ENCODE results near the gene VSTM2B.

DNA sequence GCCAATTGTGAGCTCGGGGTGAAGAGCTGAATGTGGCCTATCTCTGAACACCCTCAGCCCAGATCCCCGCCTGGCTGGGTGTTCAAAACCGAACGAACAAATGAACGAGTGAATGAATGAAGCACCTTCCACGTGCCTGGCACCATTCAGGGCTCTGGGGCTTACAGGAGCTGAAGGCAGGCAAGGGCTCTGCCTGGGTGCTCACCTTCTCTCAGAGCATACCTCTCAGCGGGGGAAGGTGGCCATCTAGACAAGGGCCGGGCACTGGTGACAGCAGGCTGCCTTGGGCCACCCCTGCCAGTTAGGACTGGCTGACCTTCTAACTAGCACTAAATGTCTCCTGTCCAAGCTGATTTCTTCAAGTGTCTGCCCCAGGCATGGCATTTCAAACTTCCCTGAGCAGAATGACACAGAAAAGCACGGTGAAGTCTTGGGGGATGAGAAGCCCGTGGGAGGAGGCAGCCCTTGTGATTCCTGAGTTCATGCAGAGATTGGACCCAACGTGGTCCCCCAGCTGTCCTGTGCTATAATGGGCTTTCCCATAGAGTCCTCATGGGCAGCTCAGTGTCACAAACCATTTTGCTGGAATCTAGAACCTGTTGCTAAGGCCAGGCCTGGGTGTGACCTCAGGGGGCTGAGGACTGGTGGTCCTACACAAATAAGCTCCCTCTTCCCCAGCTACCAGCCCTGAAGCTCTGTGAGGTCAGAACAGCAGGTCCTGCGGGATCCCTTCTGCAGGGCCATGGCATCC is 27.9 kb upstream of the VSTM2B start:
- TF ChIP-seq EZH2 (IDR thresholded peaks at IDR 0.05), result no peak
- TF ChIP-seq, protein P1, sequence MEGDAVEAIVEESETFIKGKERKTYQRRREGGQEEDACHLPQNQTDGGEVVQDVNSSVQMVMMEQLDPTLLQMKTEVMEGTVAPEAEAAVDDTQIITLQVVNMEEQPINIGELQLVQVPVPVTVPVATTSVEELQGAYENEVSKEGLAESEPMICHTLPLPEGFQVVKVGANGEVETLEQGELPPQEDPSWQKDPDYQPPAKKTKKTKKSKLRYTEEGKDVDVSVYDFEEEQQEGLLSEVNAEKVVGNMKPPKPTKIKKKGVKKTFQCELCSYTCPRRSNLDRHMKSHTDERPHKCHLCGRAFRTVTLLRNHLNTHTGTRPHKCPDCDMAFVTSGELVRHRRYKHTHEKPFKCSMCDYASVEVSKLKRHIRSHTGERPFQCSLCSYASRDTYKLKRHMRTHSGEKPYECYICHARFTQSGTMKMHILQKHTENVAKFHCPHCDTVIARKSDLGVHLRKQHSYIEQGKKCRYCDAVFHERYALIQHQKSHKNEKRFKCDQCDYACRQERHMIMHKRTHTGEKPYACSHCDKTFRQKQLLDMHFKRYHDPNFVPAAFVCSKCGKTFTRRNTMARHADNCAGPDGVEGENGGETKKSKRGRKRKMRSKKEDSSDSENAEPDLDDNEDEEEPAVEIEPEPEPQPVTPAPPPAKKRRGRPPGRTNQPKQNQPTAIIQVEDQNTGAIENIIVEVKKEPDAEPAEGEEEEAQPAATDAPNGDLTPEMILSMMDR (IDR thresholded peaks at IDR 0.05), result no peak
